A549 (cell line): ENCODE results near the gene GRAMD1A. TPM values are rescaled to one million over a fixed set of nuclear protein-coding genes. Genes with fewer than 3 reads are reported as not detected.

Source experiments
- ATAC-seq, 2 experiments: fragments of 200-7000 bp in 1 of 2; fragments of >200 bp in 1 of 2; cut with Nextera tagmentation in 1 of 2; cut with Tn5 transposase in 1 of 2; 3 replicates each; pipeline versions ENCODE4 v1.8.0 to v1.9.1; 2018 to 2020; ENCODE audit warnings: mild to moderate bottlenecking in 1 of 2, moderate library complexity in 1 of 2
- CTCF ChIA-PET: fragments of 300-600 bp; sonication (Branson Sonifier 250); formaldehyde crosslinking; extraction: SDS; loops from one replicate; lab custom pipeline; 2021; ENCODE audit warnings: antibody characterized with exemption, inconsistent platforms; lab: Yijun Ruan, JAX
- POLR2A ChIA-PET: fragments of 350-600 bp; formaldehyde crosslinking; extraction: SDS; loops from one replicate; lab custom pipeline; 2021; ENCODE audit warnings: antibody characterized with exemption, inconsistent platforms; lab: Yijun Ruan, JAX
- DNase-seq, 2 experiments: peaks; one replicate each; pipeline versions ENCODE4 v3.0.0 to v3.0.0-alpha.2; 2011 to 2016; ENCODE audit warnings: low read depth in 1 of 2, low spot score in 1 of 2
- FAIRE-seq: peaks from 2 replicates; lab custom pipeline; 2011; peaks lifted over from hg19 to GRCh38; lab: Jason Lieb, UNC
- H3K27ac ChIP-seq, 2 experiments: fragments of >200 bp; sonication (Bioruptor Twin); formaldehyde crosslinking; 3 replicates each; pipeline ENCODE4 v1.5.1; 2016 to 2017
- H3K4me1 ChIP-seq: fragments of >200 bp; sonication (Bioruptor Twin); formaldehyde crosslinking; 3 replicates; pipeline ENCODE4 v1.6.1; 2016
- H3K4me2 ChIP-seq: fragments of >200 bp; sonication (Bioruptor Twin); formaldehyde crosslinking; 3 replicates; pipeline ENCODE4 v1.6.1; 2016
- H3K4me3 ChIP-seq: fragments of >200 bp; sonication (Bioruptor Twin); formaldehyde crosslinking; 3 replicates; pipeline ENCODE4 v1.5.1; 2016
- H3K9me3 ChIP-seq: fragments of >200 bp; sonication (Bioruptor Twin); formaldehyde crosslinking; 3 replicates; pipeline ENCODE4 v1.6.1; 2016
- CHD2 ChIP-seq: fragments of 150-350 bp; IDR thresholded peaks from 2 replicates; pipeline ENCODE4 v1.6.1; 2014; ENCODE audit warnings: low read length; ENCODE audit not compliant: partially characterized antibody
- EHF ChIP-seq: fragments of 250-450 bp; sonication (Bioruptor Pico); IDR thresholded peaks from 2 replicates; pipeline ENCODE4 v1.5.0; 2020; ENCODE audit warnings: mild to moderate bottlenecking
- EHMT2 ChIP-seq: fragments of 200-600 bp; sonication (generic); IDR thresholded peaks from 2 replicates; pipeline ENCODE4 v1.6.1; 2016; ENCODE audit warnings: antibody characterized with exemption, low read depth, mild to moderate bottlenecking, moderate library complexity
- EP300 ChIP-seq, 2 experiments: fragments of >200 bp; sonication (Bioruptor Twin); formaldehyde crosslinking; IDR thresholded peaks; 2 replicates in 1 of 2; 3 replicates in 1 of 2; pipeline ENCODE4 v1.6.1; 2016 to 2017
- ESRRA ChIP-seq: fragments of 150-350 bp; IDR thresholded peaks from 2 replicates; pipeline ENCODE4 v1.6.1; 2014; ENCODE audit warnings: mild to moderate bottlenecking, low read length, borderline replicate concordance
- FOSL2 ChIP-seq, 2 experiments: fragments of 450-650 bp in 1 of 2; fragments of >200 bp in 1 of 2; sonication (Bioruptor Twin) in 1 of 2; formaldehyde crosslinking; IDR thresholded peaks; 2 replicates each; pipeline versions ENCODE4 v1.5.0 to v1.6.1; 2016 to 2020; ENCODE audit warnings: mild to moderate bottlenecking in 1 of 2, moderate library complexity in 1 of 2
- HOXA7 ChIP-seq: fragments of 250-450 bp; sonication (Bioruptor Pico); IDR thresholded peaks from 2 replicates; pipeline ENCODE4 v1.5.0; 2020; ENCODE audit warnings: mild to moderate bottlenecking, moderate library complexity
- HOXB13 ChIP-seq: fragments of 250-450 bp; sonication (Bioruptor Pico); IDR thresholded peaks from 2 replicates; pipeline ENCODE4 v1.5.0; 2020; ENCODE audit warnings: low read depth, mild to moderate bottlenecking, moderate library complexity
- KDM1A ChIP-seq: fragments of 200-600 bp; sonication (generic); IDR thresholded peaks from 2 replicates; pipeline ENCODE4 v1.6.1; 2016; ENCODE audit warnings: low read depth, mild to moderate bottlenecking
- NFE2L2 ChIP-seq: fragments of 150-350 bp; conservative IDR thresholded peaks from 2 replicates; pipeline ENCODE4 v1.6.1; 2014; ENCODE audit warnings: low read length
- NR3C1 ChIP-seq: fragments of >200 bp; sonication (Bioruptor Twin); formaldehyde crosslinking; IDR thresholded peaks from 3 replicates; pipeline ENCODE4 v1.6.1; 2017
- PHF8 ChIP-seq: fragments of 200-600 bp; sonication (generic); IDR thresholded peaks from 2 replicates; pipeline ENCODE4 v1.6.1; 2016; ENCODE audit warnings: low read depth, mild to moderate bottlenecking, antibody characterized with exemption, moderate library complexity, borderline replicate concordance
- POLR2A ChIP-seq: IDR thresholded peaks from 2 replicates; pipeline ENCODE4 v1.6.1; 2012; ENCODE audit warnings: mild to moderate bottlenecking, low read length
- RAD21 ChIP-seq, 2 experiments: fragments of >200 bp in 1 of 2; sonication (Bioruptor Twin) in 1 of 2; formaldehyde crosslinking in 1 of 2; IDR thresholded peaks in 1 of 2; conservative IDR thresholded peaks in 1 of 2; 2 replicates in 1 of 2; 3 replicates in 1 of 2; pipeline ENCODE4 v1.6.1; 2012 to 2018; ENCODE audit warnings: inconsistent platforms in 1 of 2
- RCOR1 ChIP-seq: fragments of 150-350 bp; IDR thresholded peaks from 2 replicates; pipeline ENCODE4 v1.6.1; 2014; ENCODE audit warnings: antibody characterized with exemption, low read length, low read depth
- RNF2 ChIP-seq: fragments of 200-600 bp; sonication (generic); IDR thresholded peaks from 2 replicates; pipeline ENCODE4 v1.6.1; 2016; ENCODE audit warnings: low read depth, mild to moderate bottlenecking, antibody characterized with exemption, moderate library complexity, borderline replicate concordance
- TFCP2L1 ChIP-seq: fragments of 250-450 bp; sonication (Bioruptor Pico); IDR thresholded peaks from 2 replicates; pipeline ENCODE4 v1.5.0; 2021; ENCODE audit warnings: mild to moderate bottlenecking
- TP53 ChIP-seq: fragments of 250-450 bp; sonication (Bioruptor Pico); IDR thresholded peaks from 2 replicates; pipeline ENCODE4 v1.5.0; 2021; ENCODE audit warnings: mild to moderate bottlenecking, moderate library complexity
- ZFP36 ChIP-seq: fragments of 450-650 bp; IDR thresholded peaks from 2 replicates; pipeline ENCODE4 v1.6.1; 2014; ENCODE audit warnings: borderline replicate concordance; ENCODE audit not compliant: partially characterized antibody
- ZNF302 ChIP-seq: fragments of 250-450 bp; sonication (Bioruptor Pico); IDR thresholded peaks from 2 replicates; pipeline ENCODE4 v1.9.0; 2021; ENCODE audit warnings: inconsistent platforms, mild to moderate bottlenecking, moderate library complexity
- ZSCAN20 ChIP-seq: fragments of 250-450 bp; sonication (Bioruptor Pico); IDR thresholded peaks from 2 replicates; pipeline ENCODE4 v1.8.0; 2022; ENCODE audit warnings: mild to moderate bottlenecking, moderate library complexity
- WGBS: methylation state at CpG from one replicate; pipeline ENCODE4 v1.1.6; 2017; ENCODE audit errors: missing lambda C conversion rate; 5-methylcytosine and 5-hydroxymethylcytosine counted together
- polyA plus RNA-seq, 4 experiments: library from polyadenylated mRNA; depleted of rRNA in 3 of 4; stranded (reverse); fragments of >200 nt; fragmentation: RNase III in 1 of 4; extraction: RNeasy Plus Mini Kit Qiagen cat#74134 plus additional on column Dnase treatment in 1 of 4; gene quantifications; 2 replicates in 3 of 4; 3 replicates in 1 of 4; pipeline ENCODE4 v1.2.3, GENCODE V29; 2011 to 2017
- TF ChIP-seq, protein P1 (sequence below): fragments of 250-450 bp; sonication (Bioruptor Pico); IDR thresholded peaks from 2 replicates; pipeline ENCODE4 v1.5.0; 2020; ENCODE audit warnings: low read depth, mild to moderate bottlenecking, moderate library complexity
- TF ChIP-seq, protein P2 (sequence below): fragments of 450-650 bp; IDR thresholded peaks from 2 replicates; pipeline ENCODE4 v1.6.1; 2014; ENCODE audit warnings: antibody characterized with exemption
- TF ChIP-seq, protein P3 (sequence below): fragments of 200-600 bp; sonication (generic); IDR thresholded peaks from 2 replicates; pipeline ENCODE4 v1.6.1; 2016; ENCODE audit warnings: antibody characterized with exemption, mild to moderate bottlenecking, moderate library complexity

The GRAMD1A gene
- polyA plus RNA-seq, 2 of the 4 experiments (the other 2 are of a cell fraction) = 128 to 184 TPM

DNA sequence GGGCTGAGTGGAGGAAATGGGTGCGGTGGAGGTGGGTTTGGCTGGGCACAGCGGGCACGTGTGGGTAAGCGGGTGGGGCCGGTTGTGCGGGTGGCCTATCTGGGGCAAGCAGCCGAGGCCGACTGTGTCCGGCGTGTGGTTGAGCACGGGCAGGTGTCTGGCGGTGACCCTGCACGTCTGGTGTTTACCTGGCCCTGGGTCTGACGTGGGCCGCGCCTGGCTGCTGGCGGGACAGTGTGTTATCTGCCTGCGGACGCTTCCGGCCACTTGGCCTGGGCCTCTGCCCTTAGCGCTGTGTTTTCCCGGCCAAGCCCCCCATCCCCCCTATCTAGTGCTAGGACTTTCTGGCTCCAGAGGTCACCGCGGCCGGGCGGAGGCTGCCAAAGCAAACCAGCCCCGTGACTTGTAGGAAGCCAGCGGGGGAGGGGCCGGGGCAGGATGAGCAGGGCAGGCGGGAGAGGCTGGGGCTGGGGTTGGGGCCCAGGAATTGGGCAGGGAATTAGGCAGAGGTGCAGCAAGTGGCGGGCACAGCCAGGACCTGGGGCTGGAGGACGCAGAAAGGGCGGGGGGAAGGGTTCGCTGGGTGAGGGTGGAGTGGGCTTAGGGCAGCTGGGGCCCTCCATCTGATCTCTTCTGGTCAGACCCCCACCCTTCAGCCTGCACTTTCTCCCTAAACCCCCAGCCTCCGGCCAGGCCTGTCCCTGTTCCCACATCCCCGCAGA, 40.9 kb downstream of the GRAMD1A start:
- ChIA-PET CTCF (interaction anchor here (15.9 kb wide), 1 partner anchor 19 kb away, joined by 374 read pairs; no protein-coding TSS in a partner anchor), POLR2A (no interaction called here)
- ATAC-seq (peak in 1 of 2 experiments; percentile 1; a peak in 2 of 6 replicates), DNase-seq (no peak), FAIRE-seq (no peak)
- 79% methylated on average over 35 of the region's 36 CpGs for WGBS
- Histone ChIP-seq H3K27ac (peak overlapping the region in 1 of 2 experiments; percentile 9; a peak in 1 of 6 replicates), H3K4me1 (peaks cover 21% of the 10 kb centered on the region), H3K4me2 (peak overlapping the region; percentile 13; the same call in 1 of the 3 replicates), H3K9me3 (no peaks in the 10 kb centered on the region), H3K4me3 (no peak overlapping the region)
- TF ChIP-seq RAD21 (conservative IDR thresholded peaks at IDR 0.05 in 1 of 2, IDR thresholded peaks at IDR 0.05 in 1 of 2) (no peak), NFE2L2 (no peak), EP300 (IDR thresholded peaks at IDR 0.05) (no peak), HOXA7 (CRISPR knock-in tag) (no peak), FOSL2 (IDR thresholded peaks at IDR 0.05) (no peak), FOSL2 (CRISPR knock-in tag; IDR thresholded peaks at IDR 0.05) (no peak), RCOR1 (no peak), EHMT2 (no peak), NR3C1 (no peak), TFCP2L1 (CRISPR knock-in tag) (no peak), CHD2 (no peak), ZFP36 (no peak), HOXB13 (CRISPR knock-in tag) (no peak), PHF8 (no peak)
- TF ChIP-seq, protein P1, sequence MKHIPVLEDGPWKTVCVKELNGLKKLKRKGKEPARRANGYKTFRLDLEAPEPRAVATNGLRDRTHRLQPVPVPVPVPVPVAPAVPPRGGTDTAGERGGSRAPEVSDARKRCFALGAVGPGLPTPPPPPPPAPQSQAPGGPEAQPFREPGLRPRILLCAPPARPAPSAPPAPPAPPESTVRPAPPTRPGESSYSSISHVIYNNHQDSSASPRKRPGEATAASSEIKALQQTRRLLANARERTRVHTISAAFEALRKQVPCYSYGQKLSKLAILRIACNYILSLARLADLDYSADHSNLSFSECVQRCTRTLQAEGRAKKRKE = no peak

DNA sequence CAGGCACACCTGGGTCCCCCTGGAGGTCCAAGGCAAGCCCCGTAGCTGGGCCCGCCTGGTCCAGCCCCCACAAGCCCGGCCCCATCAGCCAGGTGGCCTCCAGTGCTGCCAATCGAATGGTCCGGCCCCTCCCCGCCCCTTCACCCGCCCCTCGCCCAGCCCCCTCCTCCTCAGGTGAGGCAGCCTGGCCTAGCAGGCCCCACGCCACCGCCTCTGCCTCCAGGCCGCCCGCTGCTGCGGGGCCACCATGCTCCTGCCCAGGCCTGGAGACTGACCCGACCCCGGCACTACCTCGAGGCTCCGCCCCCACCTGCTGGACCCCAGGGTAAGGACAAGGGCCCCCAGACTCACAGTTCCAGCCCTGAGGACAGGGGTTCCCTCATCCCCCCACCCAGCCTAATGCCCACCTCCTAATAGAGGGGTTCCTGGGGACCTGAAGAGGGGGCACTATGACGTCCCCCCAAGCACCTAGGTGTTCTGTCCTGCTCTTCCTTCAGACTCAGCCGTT, 41.5 kb downstream of the GRAMD1A start, which contains the start of gene HPN:
Gene HPN, plus strand, starts transcription at position 174 of the 508 bp plus-strand sequence. CDS start 786 bp downstream, outside the sequence.
- peak within 1 kb of the TSS in 1 of 2 experiments; percentile 9; a peak in 1 of 6 replicates for H3K27ac ChIP-seq
- H3K4me2 ChIP-seq = peak within 1 kb of the TSS; percentile 13; the same call in 1 of the 3 replicates
- WGBS = 57% methylated on average over 13 of the region's 19 CpGs
- DNase-seq (no peak), FAIRE-seq (no peak), ATAC-seq (no peak)
- no peak for TF ChIP-seq ZFP36
- TF ChIP-seq ZSCAN20 (CRISPR knock-in tag) = no peak
- TF ChIP-seq, protein P1 = no peak
- ChIA-PET POLR2A (no interaction called here), CTCF (interaction anchor here (4.7 to 15.9 kb wide), 2 partner anchors 18 to 50 kb away, joined by 63 to 374 read pairs; no protein-coding TSS in a partner anchor)
- peaks cover 21% of the 10 kb centered on the region for H3K4me1 ChIP-seq
- no peak within 1 kb of the TSS for H3K4me3 ChIP-seq
- H3K9me3 ChIP-seq = no peaks in the 10 kb centered on the region

DNA sequence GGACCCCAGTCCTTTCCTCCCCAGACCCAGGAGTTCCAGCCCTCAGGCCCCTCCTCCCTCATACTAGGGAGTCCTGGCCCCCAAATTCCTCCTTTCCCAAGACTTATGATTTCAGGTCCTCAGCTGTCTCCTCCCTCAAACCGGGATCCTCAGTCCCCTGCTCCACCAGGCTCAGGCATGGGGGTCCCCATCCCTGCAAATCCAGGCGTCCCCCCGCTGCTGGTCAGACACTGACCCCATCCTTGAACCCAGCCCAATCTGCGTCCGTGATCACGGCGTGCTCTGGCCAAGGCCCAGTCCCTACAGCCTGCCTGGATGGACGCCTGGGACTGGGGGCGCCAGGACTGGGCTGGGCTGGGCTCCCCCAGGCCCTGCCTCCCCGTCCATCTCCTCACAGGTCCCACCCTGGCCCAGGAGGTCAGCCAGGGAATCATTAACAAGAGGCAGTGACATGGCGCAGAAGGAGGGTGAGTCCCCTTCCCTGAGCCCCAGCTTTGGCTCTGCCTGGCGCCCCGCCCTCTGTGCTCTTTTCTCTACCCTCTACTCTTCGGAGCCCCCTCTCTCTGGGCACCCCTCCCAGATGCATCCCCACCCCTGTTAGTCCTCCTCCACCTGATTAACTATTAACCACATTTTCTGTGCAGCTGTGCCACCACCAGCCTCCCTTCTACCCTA, 42.1 kb downstream of the GRAMD1A start:
- DNase-seq (no peak), FAIRE-seq (no peak), ATAC-seq (no peak)
- peak overlapping the region in 1 of 2 experiments; percentile 4; a peak in 1 of 6 replicates for H3K27ac ChIP-seq
- peaks cover 21% of the 10 kb centered on the region for H3K4me1 ChIP-seq
- 0 out of 3 replicates have a peak overlapping the region, but pooled peaks have one; percentile 3 for H3K4me2 ChIP-seq
- H3K9me3 ChIP-seq = no peaks in the 10 kb centered on the region
- ChIA-PET CTCF (interaction anchor here (0.8 to 16.2 kb wide), 20 partner anchors 10 to 227 kb away, joined by 3 to 374 read pairs (median 29); partner anchors contain the start of genes FXYD1, LGI4, SCN1B and USF2), POLR2A (no interaction called here)
- 80% methylated on average over 14 of the region's 14 CpGs for WGBS
- H3K4me3 ChIP-seq = no peak overlapping the region
- TF ChIP-seq, protein P2, sequence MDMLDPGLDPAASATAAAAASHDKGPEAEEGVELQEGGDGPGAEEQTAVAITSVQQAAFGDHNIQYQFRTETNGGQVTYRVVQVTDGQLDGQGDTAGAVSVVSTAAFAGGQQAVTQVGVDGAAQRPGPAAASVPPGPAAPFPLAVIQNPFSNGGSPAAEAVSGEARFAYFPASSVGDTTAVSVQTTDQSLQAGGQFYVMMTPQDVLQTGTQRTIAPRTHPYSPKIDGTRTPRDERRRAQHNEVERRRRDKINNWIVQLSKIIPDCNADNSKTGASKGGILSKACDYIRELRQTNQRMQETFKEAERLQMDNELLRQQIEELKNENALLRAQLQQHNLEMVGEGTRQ = no peak
- no peak for TF ChIP-seq ZNF302 (CRISPR knock-in tag)
- TF ChIP-seq NFE2L2 = no peak
- no peak for TF ChIP-seq POLR2A
- no peak for TF ChIP-seq HOXB13 (CRISPR knock-in tag)
- TF ChIP-seq KDM1A = no peak
- TF ChIP-seq EHF (CRISPR knock-in tag) = no peak
- TF ChIP-seq TP53 (CRISPR knock-in tag) = no peak
- TF ChIP-seq, protein P3, sequence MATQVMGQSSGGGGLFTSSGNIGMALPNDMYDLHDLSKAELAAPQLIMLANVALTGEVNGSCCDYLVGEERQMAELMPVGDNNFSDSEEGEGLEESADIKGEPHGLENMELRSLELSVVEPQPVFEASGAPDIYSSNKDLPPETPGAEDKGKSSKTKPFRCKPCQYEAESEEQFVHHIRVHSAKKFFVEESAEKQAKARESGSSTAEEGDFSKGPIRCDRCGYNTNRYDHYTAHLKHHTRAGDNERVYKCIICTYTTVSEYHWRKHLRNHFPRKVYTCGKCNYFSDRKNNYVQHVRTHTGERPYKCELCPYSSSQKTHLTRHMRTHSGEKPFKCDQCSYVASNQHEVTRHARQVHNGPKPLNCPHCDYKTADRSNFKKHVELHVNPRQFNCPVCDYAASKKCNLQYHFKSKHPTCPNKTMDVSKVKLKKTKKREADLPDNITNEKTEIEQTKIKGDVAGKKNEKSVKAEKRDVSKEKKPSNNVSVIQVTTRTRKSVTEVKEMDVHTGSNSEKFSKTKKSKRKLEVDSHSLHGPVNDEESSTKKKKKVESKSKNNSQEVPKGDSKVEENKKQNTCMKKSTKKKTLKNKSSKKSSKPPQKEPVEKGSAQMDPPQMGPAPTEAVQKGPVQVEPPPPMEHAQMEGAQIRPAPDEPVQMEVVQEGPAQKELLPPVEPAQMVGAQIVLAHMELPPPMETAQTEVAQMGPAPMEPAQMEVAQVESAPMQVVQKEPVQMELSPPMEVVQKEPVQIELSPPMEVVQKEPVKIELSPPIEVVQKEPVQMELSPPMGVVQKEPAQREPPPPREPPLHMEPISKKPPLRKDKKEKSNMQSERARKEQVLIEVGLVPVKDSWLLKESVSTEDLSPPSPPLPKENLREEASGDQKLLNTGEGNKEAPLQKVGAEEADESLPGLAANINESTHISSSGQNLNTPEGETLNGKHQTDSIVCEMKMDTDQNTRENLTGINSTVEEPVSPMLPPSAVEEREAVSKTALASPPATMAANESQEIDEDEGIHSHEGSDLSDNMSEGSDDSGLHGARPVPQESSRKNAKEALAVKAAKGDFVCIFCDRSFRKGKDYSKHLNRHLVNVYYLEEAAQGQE = no peak
- no peak for TF ChIP-seq ESRRA
- TF ChIP-seq RNF2 = no peak
